ENCODE results near the gene GABRD. TPM values are rescaled to one million over a fixed set of nuclear protein-coding genes. Genes with fewer than 3 reads are reported as not detected.

The GABRD gene
- total and polyA plus RNA-seq, 2 experiments from 2014 or later, result 2.1 to 5.1 TPM

DNA sequence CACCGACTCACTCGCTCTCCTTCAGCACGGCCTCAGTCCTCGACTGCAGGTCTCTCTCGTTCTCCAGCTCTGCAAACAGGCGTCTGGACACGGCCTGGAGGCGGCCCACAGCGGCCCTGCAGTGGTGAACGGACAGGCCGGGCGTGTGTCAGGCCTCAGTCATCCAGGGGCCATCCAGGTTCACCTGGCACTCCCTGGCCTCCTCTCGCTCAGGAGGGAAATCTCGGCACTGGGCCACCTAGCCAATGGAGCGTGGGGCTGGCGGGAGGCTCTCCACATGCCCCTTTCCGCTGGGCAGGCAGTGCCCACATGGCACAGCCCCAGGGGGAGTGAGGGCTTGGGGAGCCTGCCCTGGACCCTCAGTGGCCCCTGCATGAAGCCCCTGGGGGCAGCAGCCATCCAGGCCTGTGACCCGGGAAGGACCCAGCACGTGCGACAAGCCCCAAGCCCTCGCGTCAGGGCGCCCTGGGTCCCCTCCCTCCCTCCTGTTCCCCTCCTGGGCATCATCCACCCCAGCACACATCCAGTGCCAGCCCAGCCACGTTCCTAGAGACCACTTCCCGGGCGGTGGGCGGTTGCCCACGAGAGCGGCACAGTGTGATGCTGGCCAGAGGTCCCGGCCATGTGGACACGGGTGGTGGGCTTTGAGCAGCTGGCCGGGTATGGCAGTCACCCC is 33.6 kb upstream of the GABRD start (continued):
- TF ChIP-seq POLR2AphosphoS5 (IDR thresholded peaks at IDR 0.05; ENCODE audit: low read depth) (no peak), NANOG (IDR thresholded peaks at IDR 0.05; ENCODE audit: borderline replicate concordance) (no peak), REST (IDR thresholded peaks at IDR 0.05; ENCODE audit: unreplicated experiment) (no peak), CREB1 (CRISPR knock-in tag; IDR thresholded peaks at IDR 0.05; ENCODE audit: low read depth) (no peak), JUNB (IDR thresholded peaks at IDR 0.05; ENCODE audit: unreplicated experiment) (no peak), ZNF114 (CRISPR knock-in tag; IDR thresholded peaks at IDR 0.05) (no peak), ETS1 (IDR thresholded peaks at IDR 0.05) (no peak)

GRCh38 chr1:1986451-1987141 is 32.5 kb upstream of the GABRD start:
- no peaks in the 10 kb centered on the region for H3K9me2 ChIP-seq (ENCODE audit: insufficient read depth)
- H3K4me1 Mint-ChIP-seq, result peaks cover 13% of the 10 kb centered on the region
- no peak overlapping the region for H2AFZ ChIP-seq
- H3K27ac Mint-ChIP-seq, result no peak overlapping the region
- H3K9me3 Mint-ChIP-seq, result 0 out of 3 replicates have a peak, but pooled peaks cover 2% of the 10 kb centered on the region
- no peak overlapping the region for H3K4me3 Mint-ChIP-seq
- H3K36me3 ChIP-seq (ENCODE audit: insufficient read depth), result no peaks in the 10 kb centered on the region
- no peaks in the 10 kb centered on the region for H3F3A ChIP-seq (replicated peaks; ENCODE audit: low read depth)
- no peaks in the 10 kb centered on the region for H3K36me3 Mint-ChIP-seq (ENCODE audit: low read depth)
- no peak overlapping the region for H3K4me2 ChIP-seq
- no peaks in the 10 kb centered on the region for H3K27me3 ChIP-seq (ENCODE audit: insufficient read depth)
- DNase-seq (ENCODE audit: low spot score) (no peak), ATAC-seq (peak; percentile 61)
- no peak overlapping the region for H3K27ac ChIP-seq (ENCODE audit: low read depth)
- no peaks in the 10 kb centered on the region for H3K79me2 ChIP-seq (replicated peaks; ENCODE audit: insufficient read depth)
- H3K4me1 ChIP-seq (ENCODE audit: insufficient read depth), result no peaks in the 10 kb centered on the region
- no peak overlapping the region for H3K4me3 ChIP-seq
- peaks cover 11% of the 10 kb centered on the region for H3K27me3 Mint-ChIP-seq (ENCODE audit: insufficient read depth, low read depth, poor library complexity)
- no peak for TF ChIP-seq STAT1 (IDR thresholded peaks at IDR 0.05; ENCODE audit: unreplicated experiment)
- no peak for TF ChIP-seq JUNB (IDR thresholded peaks at IDR 0.05; ENCODE audit: unreplicated experiment)
- no peak for TF ChIP-seq EZH2phosphoT487 (IDR thresholded peaks at IDR 0.05; ENCODE audit: unreplicated experiment)
- TF ChIP-seq ZNF114 (CRISPR knock-in tag; IDR thresholded peaks at IDR 0.05), result no peak
- TF ChIP-seq NANOG (IDR thresholded peaks at IDR 0.05; ENCODE audit: borderline replicate concordance), result no peak
- TF ChIP-seq EZH2 (IDR thresholded peaks at IDR 0.05; ENCODE audit: low read depth, unreplicated experiment), result no peak
- no peak for TF ChIP-seq CREB1 (CRISPR knock-in tag; IDR thresholded peaks at IDR 0.05; ENCODE audit: low read depth)
- TF ChIP-seq REST (IDR thresholded peaks at IDR 0.05; ENCODE audit: unreplicated experiment), result no peak
- no peaks in the 10 kb centered on the region for H4K20me1 ChIP-seq (replicated peaks; ENCODE audit: insufficient read depth)
